Calu3 (cell line): ENCODE measurements around the gene PROCA1. TPM values are rescaled to one million over a fixed set of nuclear protein-coding genes. Genes with fewer than 3 reads are reported as not detected.
A peak's percentile ranks its signal among the peaks of the same experiment; 100 is the strongest.

ENCODE experiments used
- BruUV-seq: library from RNA; stranded (reverse); fragments of 400-500 nt; replicated peaks from 2 replicates; lab custom pipeline; 2021; lab: Mats Ljungman, UMichigan
- CTCF ChIA-PET: fragments of 300-600 bp; sonication (Branson Sonifier 250); formaldehyde crosslinking; loops from one replicate; lab custom pipeline; 2022; ENCODE audit warnings: antibody characterized with exemption; lab: Charles Lee
- DNase-seq: peaks from one replicate; pipeline ENCODE4 v3.0.0; 2022
- H3K27ac Mint-ChIP-seq: one replicate; pipeline ENCODE4 v1.8.0; 2022; ENCODE audit warnings: mixed read lengths; ENCODE audit not compliant: unreplicated experiment
- H3K27me3 Mint-ChIP-seq: one replicate; pipeline ENCODE4 v1.8.0; 2022; ENCODE audit warnings: mixed read lengths; ENCODE audit not compliant: unreplicated experiment
- H3K36me3 Mint-ChIP-seq: one replicate; pipeline ENCODE4 v1.8.0; 2022; ENCODE audit warnings: mild to moderate bottlenecking, moderate library complexity, mixed read lengths; ENCODE audit not compliant: insufficient read depth, unreplicated experiment
- H3K4me1 Mint-ChIP-seq: one replicate; pipeline ENCODE4 v1.8.0; 2022; ENCODE audit warnings: mild to moderate bottlenecking, low read depth, mixed read lengths; ENCODE audit not compliant: unreplicated experiment
- H3K4me3 Mint-ChIP-seq: one replicate; pipeline ENCODE4 v1.8.0; 2022; ENCODE audit warnings: mild to moderate bottlenecking, low read depth, moderate library complexity, mixed read lengths; ENCODE audit not compliant: unreplicated experiment
- H3K9me3 Mint-ChIP-seq: one replicate; pipeline ENCODE4 v1.8.0; 2022; ENCODE audit warnings: low read depth, mixed read lengths; ENCODE audit not compliant: unreplicated experiment
- CTCF ChIP-seq: fragments of 200-600 bp; IDR thresholded peaks from one replicate; pipeline ENCODE4 v1.8.0; 2022; ENCODE audit warnings: antibody characterized with exemption; ENCODE audit not compliant: unreplicated experiment
- intact Hi-C: fragments of 100-400 bp; cut with micrococcal nuclease; formaldehyde crosslinking; loops from one replicate; pipeline ENCODE4 v1.10.0; 2022; ENCODE audit not compliant: unreplicated experiment
- total RNA-seq: library from RNA; stranded (reverse); gene quantifications from 2 replicates; pipeline ENCODE4 v1.2.3, GENCODE V29; 2022

The PROCA1 gene
- total RNA-seq, 1 experiment from 2014 or later: 4.2 TPM

GRCh38 chr17:28719021-28719433 is 7.3 kb upstream of the PROCA1 start:
- intact Hi-C loops: loop anchor here (5.0 kb wide), 1 partner anchor 57 kb away; the partner anchor contains the start of genes SDF2 and SUPT6H
- CTCF ChIA-PET: interaction anchor here (0.6 to 1.4 kb wide), 11 partner anchors 9 to 227 kb away, joined by 3 to 19 read pairs (median 6); partner anchors contain the start of genes BLTP2 and NEK8
- no peak for DNase-seq
- H3K36me3 Mint-ChIP-seq: peaks cover 60% of the 10 kb centered on the region
- H3K4me3 Mint-ChIP-seq: peak overlapping the region; percentile 89
- peak overlapping the region; percentile 96 for H3K27ac Mint-ChIP-seq
- TF ChIP-seq CTCF: no peak
- H3K9me3 Mint-ChIP-seq: no peaks in the 10 kb centered on the region
- peaks cover 27% of the 10 kb centered on the region for H3K4me1 Mint-ChIP-seq
- no TSS peak for BruUV-seq
- no peaks in the 10 kb centered on the region for H3K27me3 Mint-ChIP-seq

GRCh38 chr17:28718333-28719020 is 6.8 kb upstream of the PROCA1 start:
- BruUV-seq: no TSS peak
- peak overlapping the region; percentile 53 for H3K27ac Mint-ChIP-seq
- CTCF ChIA-PET: no interaction called here
- H3K9me3 Mint-ChIP-seq: no peaks in the 10 kb centered on the region
- peaks cover 21% of the 10 kb centered on the region for H3K4me1 Mint-ChIP-seq
- H3K36me3 Mint-ChIP-seq: peaks cover 54% of the 10 kb centered on the region
- TF ChIP-seq CTCF: no peak
- H3K27me3 Mint-ChIP-seq: no peaks in the 10 kb centered on the region
- no peak for DNase-seq
- peak overlapping the region; percentile 89 for H3K4me3 Mint-ChIP-seq
- intact Hi-C loops: loop anchor here (5.0 kb wide), 1 partner anchor 56 kb away; the partner anchor contains the start of genes SDF2 and SUPT6H

- CTCF ChIA-PET: no interaction called here
- no peaks in the 10 kb centered on the region for H3K9me3 Mint-ChIP-seq
- peaks cover 18% of the 10 kb centered on the region for H3K4me1 Mint-ChIP-seq
- intact Hi-C loops: loop anchor here (5.0 kb wide), 1 partner anchor 55 kb away; the partner anchor contains the start of genes SDF2 and SUPT6H
- peak within 1 kb of the TSS; percentile 89 for H3K4me3 Mint-ChIP-seq
- peak within 1 kb of the TSS; percentile 53 for H3K27ac Mint-ChIP-seq
- no peaks in the 10 kb centered on the region for H3K27me3 Mint-ChIP-seq
- peak; percentile 70 for DNase-seq
- TF ChIP-seq CTCF: no peak
- BruUV-seq: no TSS peak
- H3K36me3 Mint-ChIP-seq: peaks cover 50% of the 10 kb centered on the region
Observed at GRCh38 chr17:28717578-28718332, 6.1 kb upstream of the PROCA1 start, which contains the start of gene RAB34. Gene RAB34, minus strand, starts transcription at chr17:28717868. Its CDS starts 602 bp downstream, at chr17:28717266.

GRCh38 chr17:28716740-28717577 is 5.3 kb upstream of the PROCA1 start:
- Mint-ChIP-seq H3K4me3 (peak overlapping the region; percentile 89), H3K27me3 (no peaks in the 10 kb centered on the region), H3K27ac (no peak overlapping the region), H3K9me3 (no peaks in the 10 kb centered on the region), H3K4me1 (peaks cover 18% of the 10 kb centered on the region), H3K36me3 (peaks cover 47% of the 10 kb centered on the region)
- intact Hi-C loops: loop anchor here (5.0 kb wide), 1 partner anchor 55 kb away; the partner anchor contains the start of genes SDF2 and SUPT6H
- CTCF ChIA-PET: no interaction called here
- no peak for DNase-seq
- BruUV-seq: no TSS peak
- no peak for TF ChIP-seq CTCF
